ENCODE measurements around the gene HCFC1.

Gene HCFC1

GRCh38 chrX:153973127-153974002, 1.7 kb upstream of the HCFC1 start:
- DNase-seq = no peak

DNA sequence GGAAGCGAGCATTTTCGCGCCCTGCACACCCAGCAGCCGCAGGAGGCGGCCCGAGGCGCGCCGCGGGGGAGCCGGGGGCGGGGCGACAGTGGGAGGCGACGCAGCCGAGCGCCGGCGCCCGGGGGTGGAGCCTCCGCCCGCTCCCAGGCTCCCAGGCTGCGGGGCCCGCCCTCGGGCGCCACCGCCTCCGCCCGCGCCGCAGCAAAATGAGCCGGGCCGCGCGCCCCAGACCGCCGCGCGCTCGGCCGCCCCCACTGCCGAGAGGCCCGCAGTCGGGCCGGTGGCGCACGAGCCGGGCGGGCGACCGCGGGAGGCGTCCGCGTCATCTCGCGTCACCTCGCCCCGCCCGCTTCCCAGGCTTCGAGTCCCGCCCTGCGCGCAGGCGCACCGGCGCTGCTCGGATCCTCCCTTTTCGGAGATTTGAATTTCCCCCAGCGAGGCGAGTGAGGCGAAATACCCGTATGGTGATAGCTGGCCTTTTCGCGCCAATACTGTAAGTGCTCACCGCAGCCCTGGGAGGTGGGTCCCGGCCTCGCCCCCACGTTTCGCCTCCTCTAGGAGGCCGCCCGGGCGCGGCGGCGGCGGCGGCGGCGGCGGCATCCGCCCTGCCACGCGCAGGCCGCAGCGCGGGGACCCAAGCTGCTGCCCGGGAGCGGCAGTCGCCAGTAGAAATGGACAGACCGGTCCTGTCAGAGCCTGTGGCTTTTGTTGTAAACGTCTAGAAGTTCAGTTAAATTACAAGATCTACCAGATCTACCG, 929 bp upstream of the HCFC1 start, which contains the start of gene TMEM187:
TSS of gene TMEM187 (plus strand) at position 387 of the 759 bp plus-strand sequence. CDS start 9,309 bp downstream, outside the sequence.
- peak; percentile 81 for DNase-seq

DNA sequence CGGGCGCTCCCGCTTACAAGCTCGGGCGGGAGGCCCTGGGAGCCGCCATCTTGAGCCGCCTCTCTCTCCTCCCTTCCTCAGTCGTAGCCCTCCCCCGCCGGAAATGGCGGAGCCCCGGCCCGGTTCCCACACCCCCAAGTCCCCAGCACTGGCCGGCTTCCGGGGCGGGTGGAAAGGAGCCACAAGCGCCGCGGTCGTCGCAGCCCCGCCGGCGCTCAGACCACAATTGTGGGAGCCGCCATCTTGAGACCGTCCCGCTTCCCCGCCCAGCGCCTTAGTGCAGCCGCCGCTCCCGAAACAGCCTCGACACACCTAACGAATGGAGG, 531 bp downstream of the HCFC1 start:
- peak; percentile 73 for DNase-seq

DNA sequence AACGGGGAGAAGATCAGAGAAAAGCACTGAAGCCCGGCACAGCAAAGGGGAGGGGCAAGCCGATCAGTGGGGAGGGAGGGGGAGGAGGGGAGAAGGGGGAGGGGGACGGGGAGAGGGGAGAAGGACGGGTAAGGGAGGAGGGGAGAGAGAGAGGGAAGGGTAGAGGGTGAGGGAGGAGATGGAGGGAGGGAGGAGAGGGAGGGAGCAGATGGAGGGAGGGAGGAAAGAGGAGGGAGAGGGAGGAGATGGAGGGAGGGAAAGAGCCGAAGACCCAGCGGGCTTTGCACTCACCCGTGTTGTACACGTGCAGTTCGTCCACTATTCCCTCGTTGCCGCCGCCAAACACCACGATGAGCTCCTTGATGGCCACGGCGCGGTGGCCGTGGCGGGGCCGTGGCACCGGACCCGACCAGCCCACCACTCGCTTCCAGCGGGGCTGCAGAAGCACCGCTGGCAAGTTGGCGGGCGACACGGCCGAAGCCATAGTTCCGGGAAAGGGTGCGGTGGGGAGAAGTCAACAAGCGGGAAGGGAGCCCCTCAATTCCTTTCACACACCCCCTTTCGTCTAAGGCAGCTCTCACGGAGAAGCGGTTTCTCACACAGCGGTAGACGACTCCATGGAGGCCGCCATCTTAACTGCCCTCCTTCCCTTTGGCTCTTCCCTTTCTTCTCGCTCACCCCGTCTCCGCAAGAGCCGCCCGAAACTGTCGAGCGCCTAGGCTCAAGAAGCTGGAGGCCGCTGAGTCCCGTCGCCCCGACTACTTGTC, 1.1 kb downstream of the HCFC1 start:
- DNase-seq = peak; percentile 48

- DNase-seq = no peak
Measured at GRCh38 chrX:153969904-153970356, 1.7 kb downstream of the HCFC1 start.

- DNase-seq = no peak
Measured at GRCh38 chrX:153969125-153969903, 2.3 kb downstream of the HCFC1 start.

GRCh38 chrX:153968754-153969124, 2.9 kb downstream of the HCFC1 start:
- DNase-seq = peak; percentile 4

GRCh38 chrX:153968255-153968654, 3.4 kb downstream of the HCFC1 start:
- DNase-seq = no peak

- DNase-seq = peak; percentile 31
Measured at GRCh38 chrX:153967536-153968224, 3.9 kb downstream of the HCFC1 start.

DNA sequence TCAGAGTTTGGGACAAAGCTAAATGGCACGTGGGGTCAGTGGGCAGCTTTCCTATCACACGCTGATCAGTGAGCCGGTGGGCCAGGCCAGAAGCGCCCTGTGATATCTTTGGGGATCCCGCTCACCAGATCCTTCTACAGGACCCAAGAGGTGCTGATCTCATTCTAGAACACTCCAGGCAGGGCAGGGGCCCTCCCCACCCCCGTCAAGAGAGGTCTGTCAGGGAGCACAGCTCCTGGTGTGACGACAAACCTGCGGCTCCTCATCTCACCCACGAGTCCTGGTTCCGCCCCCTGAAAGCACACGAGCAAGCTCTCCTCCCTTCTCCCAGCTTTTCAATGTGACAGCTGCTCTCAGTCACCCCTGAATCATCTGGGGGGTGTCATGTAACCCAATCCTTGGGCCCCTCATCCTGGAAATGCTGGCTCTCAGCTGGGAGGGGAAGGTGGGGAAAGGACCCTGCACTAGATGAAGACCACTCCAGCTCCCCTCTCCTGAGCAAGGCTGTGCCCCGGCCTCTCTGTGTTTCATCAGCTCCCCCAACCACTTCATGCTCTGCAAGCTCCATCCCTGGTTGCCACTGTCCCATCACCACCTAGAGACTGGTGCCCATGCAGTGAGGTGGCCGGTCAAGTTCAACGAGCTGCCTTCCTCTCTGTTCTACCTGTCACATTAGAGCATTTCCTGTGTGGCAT, 4.6 kb downstream of the HCFC1 start:
- no peak for DNase-seq

- no peak for DNase-seq
Measured at GRCh38 chrX:153966283-153966688, 5.3 kb downstream of the HCFC1 start.

DNA sequence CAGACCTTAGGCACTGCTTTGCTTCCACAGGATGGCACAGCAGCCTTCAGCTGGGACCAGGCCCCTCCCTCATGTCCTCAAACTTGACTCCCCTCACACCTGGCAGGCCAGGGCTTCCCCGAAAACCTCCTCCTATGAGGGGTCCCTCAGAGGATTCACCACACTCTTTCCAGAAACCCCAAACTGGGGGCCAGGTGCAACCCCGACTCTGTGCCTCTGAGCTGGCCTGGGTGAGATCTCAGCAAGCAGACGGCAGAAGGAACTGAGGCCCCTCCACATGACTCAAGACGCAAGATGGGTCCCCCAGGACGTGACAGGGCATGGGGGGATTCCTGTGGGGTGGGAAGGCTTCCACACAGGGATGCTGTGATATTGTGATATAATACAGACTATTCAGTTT, 6.2 kb downstream of the HCFC1 start:
- no peak for DNase-seq

DNA sequence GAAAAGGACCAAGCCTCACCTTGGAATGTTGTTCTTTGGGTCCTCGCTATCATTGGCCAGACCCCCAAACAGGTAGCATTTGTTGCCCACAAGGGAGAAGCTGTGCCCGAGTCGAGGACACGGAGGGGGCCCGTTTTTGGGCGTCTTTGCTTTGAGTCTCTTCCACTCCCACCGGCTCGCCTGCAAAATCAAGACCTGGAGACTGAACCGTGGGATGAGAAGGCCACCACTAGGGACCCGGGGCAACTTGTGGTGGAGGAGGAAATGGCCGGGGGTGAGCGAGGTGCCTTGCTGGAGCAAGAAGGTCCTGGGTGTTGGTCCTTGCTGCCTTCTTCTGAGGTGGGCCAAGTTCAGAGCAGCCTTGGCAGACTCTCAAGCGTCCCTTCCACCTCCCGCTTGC, 7.5 kb downstream of the HCFC1 start:
- DNase-seq = no peak

- DNase-seq = no peak
Measured at GRCh38 chrX:153963546-153963945, 8.1 kb downstream of the HCFC1 start.

DNA sequence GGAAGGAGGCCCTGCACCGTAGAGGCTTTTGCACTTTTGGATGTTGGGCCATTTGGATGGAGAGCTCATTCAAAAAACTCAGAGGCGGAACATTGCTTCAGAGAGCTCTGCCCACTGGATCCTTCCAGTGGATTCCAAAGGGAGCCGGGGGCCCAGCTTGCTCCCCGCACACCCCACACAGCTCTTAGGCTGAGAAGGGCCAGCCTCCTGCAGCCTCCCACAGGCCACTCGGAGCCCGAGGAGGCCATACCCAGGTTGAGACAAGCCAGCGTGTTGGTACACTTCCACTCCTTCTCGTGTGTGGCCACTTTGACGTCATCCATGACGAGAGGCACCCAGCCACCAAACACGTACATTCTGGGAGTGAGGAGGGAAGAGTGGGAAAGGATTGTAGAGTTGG, 10.3 kb downstream of the HCFC1 start:
- DNase-seq = no peak

- DNase-seq = no peak
Measured at GRCh38 chrX:153960786-153961185, 10.8 kb downstream of the HCFC1 start.

DNA sequence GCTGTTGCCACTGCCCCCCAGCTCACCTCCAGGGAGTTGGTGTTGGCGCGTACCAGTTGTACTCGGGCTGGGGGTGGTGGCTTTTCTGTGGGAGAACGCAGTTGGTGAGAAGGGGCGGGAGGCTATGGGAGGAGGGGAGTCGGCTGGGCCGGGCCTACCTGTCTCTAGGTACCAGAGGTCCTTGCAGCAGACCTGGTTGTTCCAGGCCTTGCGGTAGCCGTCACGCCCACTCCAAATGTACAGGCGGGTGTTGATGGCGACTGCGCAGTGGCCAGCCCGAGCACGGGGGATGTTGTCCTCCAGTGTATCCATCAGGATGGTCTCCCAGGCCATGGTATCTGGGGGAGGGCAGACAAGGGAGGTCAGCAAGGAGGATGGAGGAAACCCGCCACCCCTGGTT, 11.5 kb downstream of the HCFC1 start:
- DNase-seq = no peak

DNA sequence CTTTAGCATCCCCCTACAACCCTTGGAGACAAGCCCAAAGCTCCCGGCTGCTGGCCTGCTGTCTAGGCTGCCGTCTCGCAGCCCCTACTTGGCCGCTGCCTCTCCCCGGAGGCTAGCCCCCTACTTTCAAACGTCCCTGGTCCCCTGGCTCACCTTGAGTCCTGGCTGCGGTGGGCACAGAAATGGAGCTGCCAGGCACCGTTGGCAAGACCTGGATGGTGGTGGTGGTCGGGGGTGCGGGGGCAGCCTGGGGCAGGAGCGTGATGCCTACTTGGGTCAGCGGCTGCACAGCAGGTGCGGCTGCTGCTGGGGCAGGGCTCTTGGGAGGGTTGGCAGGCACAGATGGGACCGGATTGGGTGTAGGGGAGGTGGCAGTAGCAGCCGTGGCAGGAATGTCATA, 12.0 kb downstream of the HCFC1 start:
- DNase-seq = no peak

- DNase-seq = no peak
Measured at GRCh38 chrX:153958605-153959004, 13.0 kb downstream of the HCFC1 start.

GRCh38 chrX:153957224-153957623, 14.4 kb downstream of the HCFC1 start:
- no peak for DNase-seq
